H1 (cell line): Measurements from ENCODE around the gene MUC2. TPM values are rescaled to one million over a fixed set of nuclear protein-coding genes. Genes with fewer than 3 reads are reported as not detected.

ENCODE experiments used
- CTCF ChIA-PET: fragments of 300-600 bp; sonication (Branson Sonifier 250); formaldehyde crosslinking; loops from one replicate; lab custom pipeline; 2021; ENCODE audit not compliant: partially characterized antibody; lab: Charles Lee
- POLR2A ChIA-PET: fragments of 300-600 bp; sonication (Branson Sonifier 250); formaldehyde crosslinking; loops from one replicate; lab custom pipeline; 2021; ENCODE audit warnings: inconsistent platforms; ENCODE audit not compliant: partially characterized antibody; lab: Charles Lee
- DNase-seq, 2 experiments: peaks; one replicate each; pipeline versions ENCODE4 v3.0.0 to v3.0.0-alpha.2; 2010 to 2022; ENCODE audit warnings: low spot score in 2 of 2, low read depth in 1 of 2, mixed read lengths in 1 of 2
- FAIRE-seq: peaks from 2 replicates; lab custom pipeline; 2011; peaks lifted over from hg19 to GRCh38; lab: Jason Lieb, UNC
- H2AFZ ChIP-seq: 2 replicates; pipeline ENCODE4 v1.8.1; 2012; ENCODE audit warnings: low read length, inconsistent platforms
- H2AK5ac ChIP-seq: 2 replicates; pipeline ENCODE4 v1.6.1; 2013; ENCODE audit warnings: low read depth, low read length
- H2BK120ac ChIP-seq: replicated peaks from 2 replicates; pipeline ENCODE3; 2013; ENCODE audit warnings: low read depth, low read length, inconsistent platforms
- H2BK12ac ChIP-seq: 2 replicates; pipeline ENCODE4 v1.6.1; 2013; ENCODE audit warnings: low read depth, low read length
- H2BK15ac ChIP-seq: 2 replicates; pipeline ENCODE4 v1.6.1; 2013; ENCODE audit warnings: low read length
- H2BK20ac ChIP-seq: 2 replicates; pipeline ENCODE4 v1.6.1; 2013; ENCODE audit warnings: low read length
- H2BK5ac ChIP-seq: 2 replicates; pipeline ENCODE4 v1.6.1; 2013; ENCODE audit warnings: low read depth, low read length
- H3K14ac ChIP-seq: 2 replicates; pipeline ENCODE4 v1.6.1; 2013; ENCODE audit warnings: inconsistent platforms; ENCODE audit not compliant: insufficient read length
- H3K18ac ChIP-seq: 2 replicates; pipeline ENCODE4 v1.6.1; 2013; ENCODE audit warnings: low read length; ENCODE audit errors: extremely low read depth
- H3K23ac ChIP-seq: 2 replicates; pipeline ENCODE4 v1.6.1; 2013; ENCODE audit warnings: inconsistent platforms; ENCODE audit not compliant: insufficient read length
- H3K23me2 ChIP-seq: 2 replicates; pipeline ENCODE4 v1.6.1; 2013; ENCODE audit warnings: low read depth, low read length
- H3K27ac ChIP-seq: 2 replicates; pipeline ENCODE4 v1.6.1; 2011; ENCODE audit warnings: low read depth, low read length, inconsistent platforms
- H3K27me3 ChIP-seq, 4 experiments: replicated peaks in 1 of 4; 1 replicate in 1 of 4; 2 replicates in 3 of 4; pipeline versions ENCODE4 v1.6.1 to v1.8.1; 2011 to 2013; ENCODE audit warnings: low read length in 3 of 4, mild to moderate bottlenecking in 3 of 4, inconsistent platforms in 2 of 4, mixed read lengths in 2 of 4, moderate library complexity in 1 of 4; ENCODE audit not compliant: control insufficient read depth in 3 of 4, insufficient read depth in 3 of 4; ENCODE audit errors: extremely low read depth in 1 of 4
- H3K36me3 ChIP-seq, 4 experiments: 2 replicates each; pipeline versions ENCODE4 v1.6.1 to v1.8.1; 2011 to 2013; ENCODE audit warnings: mild to moderate bottlenecking in 4 of 4, low read length in 3 of 4, moderate library complexity in 2 of 4, control low read depth in 1 of 4, inconsistent platforms in 1 of 4; ENCODE audit not compliant: insufficient read depth in 4 of 4, control insufficient read depth in 2 of 4
- H3K4ac ChIP-seq: replicated peaks from 2 replicates; pipeline ENCODE3; 2013; ENCODE audit warnings: low read length, low read depth, mixed read lengths, inconsistent platforms; ENCODE audit not compliant: insufficient read length
- H3K4me1 ChIP-seq, 4 experiments: replicated peaks in 1 of 4; 1 replicate in 1 of 4; 2 replicates in 3 of 4; pipeline versions ENCODE4 v1.6.1 to v1.8.1; 2011 to 2013; ENCODE audit warnings: low read length in 3 of 4, inconsistent platforms in 2 of 4, mixed read lengths in 1 of 4; ENCODE audit not compliant: insufficient read depth in 4 of 4, control insufficient read depth in 3 of 4
- H3K4me2 ChIP-seq, 2 experiments: 2 replicates each; pipeline versions ENCODE4 v1.6.1 to v1.8.1; 2011 to 2013; ENCODE audit warnings: low read depth in 2 of 2, low read length in 2 of 2, control low read depth in 1 of 2, inconsistent platforms in 1 of 2, mild to moderate bottlenecking in 1 of 2; ENCODE audit not compliant: insufficient read depth in 1 of 2
- H3K4me3 ChIP-seq, 4 experiments: fragments of 200-600, 300-600 bp in 1 of 4; sonication (generic), shearing (Covaris generic), sonication (Bioruptor Twin) in 1 of 4; 2 replicates each; pipeline versions ENCODE4 v1.5.1 to v1.8.1; 2011 to 2016; ENCODE audit warnings: low read length in 4 of 4, low read depth in 3 of 4, control low read depth in 2 of 4, inconsistent platforms in 2 of 4, mild to moderate bottlenecking in 2 of 4, mixed read lengths in 1 of 4, moderate library complexity in 1 of 4; ENCODE audit not compliant: insufficient read depth in 2 of 4; ENCODE audit errors: extremely low read depth in 1 of 4
- H3K56ac ChIP-seq: replicated peaks from 2 replicates; pipeline ENCODE3; 2013; ENCODE audit warnings: low read depth, mild to moderate bottlenecking, mixed read lengths, low read length, inconsistent platforms; ENCODE audit not compliant: insufficient read length
- H3K79me1 ChIP-seq: 2 replicates; pipeline ENCODE4 v1.6.1; 2013; ENCODE audit warnings: low read depth, low read length, control low read depth
- H3K79me2 ChIP-seq, 2 experiments: 2 replicates each; pipeline versions ENCODE4 v1.6.1 to v1.8.1; 2012 to 2013; ENCODE audit warnings: low read length in 2 of 2, mild to moderate bottlenecking in 2 of 2, inconsistent platforms in 1 of 2; ENCODE audit not compliant: insufficient read depth in 2 of 2, control insufficient read depth in 1 of 2
- H3K9ac ChIP-seq, 4 experiments: replicated peaks in 1 of 4; 1 replicate in 1 of 4; 2 replicates in 3 of 4; pipeline versions ENCODE4 v1.6.1 to v1.8.1; 2011 to 2013; ENCODE audit warnings: low read depth in 3 of 4, low read length in 3 of 4, control low read depth in 2 of 4, mild to moderate bottlenecking in 2 of 4, moderate library complexity in 2 of 4, inconsistent platforms in 1 of 4; ENCODE audit errors: extremely low read depth in 1 of 4
- H3K9me3 ChIP-seq, 2 experiments: 2 replicates each; pipeline versions ENCODE4 v1.6.1 to v1.8.1; 2012 to 2013; ENCODE audit warnings: mild to moderate bottlenecking in 2 of 2, moderate library complexity in 2 of 2, control low read depth in 1 of 2, inconsistent platforms in 1 of 2, low read depth in 1 of 2, low read length in 1 of 2, mixed read lengths in 1 of 2; ENCODE audit not compliant: insufficient read depth in 2 of 2
- H4K20me1 ChIP-seq, 2 experiments: replicated peaks in 1 of 2; 2 replicates each; pipeline versions ENCODE3 to v1.8.1; 2011 to 2013; ENCODE audit warnings: inconsistent platforms in 2 of 2, low read length in 2 of 2, mild to moderate bottlenecking in 1 of 2; ENCODE audit not compliant: insufficient read depth in 2 of 2, control insufficient read depth in 1 of 2
- H4K5ac ChIP-seq: 2 replicates; pipeline ENCODE4 v1.6.1; 2013; ENCODE audit warnings: low read length, low read depth, mixed read lengths, inconsistent platforms; ENCODE audit not compliant: insufficient read length
- H4K8ac ChIP-seq: 2 replicates; pipeline ENCODE4 v1.8.0; 2013; ENCODE audit warnings: mild to moderate bottlenecking, moderate library complexity, low read length, inconsistent platforms; ENCODE audit not compliant: insufficient read depth; ENCODE audit errors: extremely low read depth
- H4K91ac ChIP-seq: replicated peaks from 2 replicates; pipeline ENCODE3; 2013; ENCODE audit warnings: low read length, mixed read lengths, inconsistent platforms; ENCODE audit not compliant: insufficient read length
- ASH2L ChIP-seq: fragments of 200-600, 300-600 bp; sonication (generic); IDR thresholded peaks from one replicate; pipeline ENCODE4 v1.7.1; 2017; ENCODE audit warnings: low read length
- GABPA ChIP-seq: IDR thresholded peaks from 2 replicates; pipeline ENCODE4 v1.6.1; 2011; ENCODE audit warnings: mild to moderate bottlenecking, low read length, moderate library complexity, borderline replicate concordance; ENCODE audit not compliant: insufficient read depth
- RAD21 ChIP-seq, 2 experiments: IDR thresholded peaks in 1 of 2; conservative IDR thresholded peaks in 1 of 2; 2 replicates each; pipeline ENCODE4 v1.6.1; 2011; ENCODE audit warnings: low read depth in 2 of 2, low read length in 2 of 2, improper control_type of control experiment in 1 of 2, inconsistent platforms in 1 of 2, mild to moderate bottlenecking in 1 of 2, moderate library complexity in 1 of 2
- SP2 ChIP-seq: IDR thresholded peaks from 2 replicates; pipeline ENCODE4 v1.6.1; 2012; ENCODE audit warnings: mild to moderate bottlenecking, low read length, inconsistent platforms
- SRF ChIP-seq: IDR thresholded peaks from 2 replicates; pipeline ENCODE4 v1.6.1; 2011; ENCODE audit warnings: mild to moderate bottlenecking, low read depth, low read length, moderate library complexity
- YY1 ChIP-seq: IDR thresholded peaks from 2 replicates; pipeline ENCODE4 v1.6.1; 2011; ENCODE audit warnings: low read depth, mild to moderate bottlenecking, low read length
- WGBS, 2 experiments: shearing (Covaris generic) in 1 of 2; methylation state at CpG; one replicate each; pipeline versions ENCODE4 v1.1.6 to v1.1.7; 2013 to 2015; ENCODE audit warnings: low lambda C conversion rate in 2 of 2, mixed read lengths in 2 of 2, inconsistent platforms in 1 of 2, low coverage in 1 of 2, missing lambda C conversion rate in 1 of 2; ENCODE audit not compliant: insufficient replicate concordance in 2 of 2, insufficient coverage in 1 of 2, insufficient read length in 1 of 2; ENCODE audit errors: extremely low coverage in 1 of 2, missing lambda C conversion rate in 1 of 2; 5-methylcytosine and 5-hydroxymethylcytosine counted together
- polyA plus RNA-seq, 7 experiments: library from polyadenylated mRNA; depleted of rRNA in 3 of 7; stranded (reverse) in 5 of 7; unstranded in 2 of 7; fragments of >200 nt in 5 of 7; fragments of 200-250 nt in 2 of 7; gene quantifications; 1 replicate in 5 of 7; 2 replicates in 1 of 7; 4 replicates in 1 of 7; pipeline versions ENCODE4 v1.2.1 to v1.2.3, GENCODE V29; 2011 to 2013; ENCODE audit warnings: missing spikeins in 2 of 7, mixed read lengths in 2 of 7
- total RNA-seq: library from RNA; stranded (reverse); fragmentation: NEBNext Ultra II Directional; extraction: Animal tissue kit (Norgen Biotek cat#: 25700); gene quantifications from 2 replicates; pipeline ENCODE4 v1.2.1, GENCODE V29; 2021
- TF ChIP-seq, protein P1 (sequence below), 3 experiments: IDR thresholded peaks; 1 replicate in 2 of 3; 2 replicates in 1 of 3; pipeline versions ENCODE4 v1.5.1 to v1.6.1; 2011; ENCODE audit warnings: low read length in 3 of 3, mild to moderate bottlenecking in 3 of 3, inconsistent platforms in 2 of 3, low read depth in 1 of 3, moderate library complexity in 1 of 3; ENCODE audit not compliant: insufficient read depth in 1 of 3; ENCODE audit errors: control extremely low read depth in 1 of 3
- TF ChIP-seq, protein P2 (sequence below): IDR thresholded peaks from 2 replicates; pipeline ENCODE4 v1.6.1; 2012; ENCODE audit warnings: low read length, inconsistent platforms

Gene MUC2
- total and polyA plus RNA-seq, 2 of the 8 experiments (the other 6 are each of a cell fraction or from before 2014, with no cell fraction given): not detected

DNA sequence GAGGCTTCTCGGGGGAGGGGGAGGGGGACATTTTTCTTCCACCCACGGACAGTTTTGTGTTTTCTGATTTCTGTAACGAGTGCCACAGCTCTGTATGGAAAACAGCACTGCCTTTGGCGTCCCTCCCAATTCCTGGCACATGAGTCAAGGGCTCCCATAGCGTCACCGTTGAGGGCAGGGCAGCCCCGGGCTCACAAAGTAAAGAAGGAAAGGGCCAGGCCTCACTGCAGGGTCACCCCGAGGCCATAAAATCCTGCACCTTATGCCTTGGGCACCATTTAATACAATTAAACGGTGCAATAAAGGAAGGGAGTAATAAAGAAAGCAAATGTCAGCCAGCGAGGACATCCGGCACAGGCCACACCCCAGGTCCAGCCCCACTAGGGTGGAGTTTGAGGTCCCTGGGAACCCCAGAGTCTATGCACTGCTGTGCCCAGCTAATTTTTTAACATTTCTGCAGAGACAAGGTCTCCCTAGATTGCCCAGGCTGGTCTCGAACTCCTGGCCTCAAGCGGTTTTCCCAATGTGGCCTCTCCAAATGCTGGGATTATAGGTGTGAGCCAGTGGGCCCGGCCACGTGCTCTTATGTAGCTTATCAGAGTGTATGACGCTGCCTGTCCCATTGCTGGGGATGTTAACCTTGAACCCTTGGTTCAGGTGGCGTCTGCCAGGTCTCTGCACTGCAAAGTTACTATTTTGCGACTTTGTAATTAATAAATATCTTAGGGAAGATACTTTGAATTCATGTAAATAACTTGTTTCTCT lies 13.6 kb upstream of the MUC2 start:
- no peak for FAIRE-seq
- H4K20me1 ChIP-seq: peaks cover 0 to 3% of the 10 kb centered on the region in 2 experiments
- no peak overlapping the region for H2BK120ac ChIP-seq
- no peak overlapping the region for H2BK12ac ChIP-seq
- H2BK20ac ChIP-seq: no peak overlapping the region
- WGBS, 2 experiments: 79% methylated on average over 17 of the region's 18 CpGs; no CpG with 5 or more reads in 1 of the 2 experiments
- no peak overlapping the region for H2BK5ac ChIP-seq
- no peak overlapping the region for H2AFZ ChIP-seq
- H3K56ac ChIP-seq: no peak overlapping the region
- ChIA-PET POLR2A (no interaction called here), CTCF (interaction anchor here (1.8 to 3.6 kb wide), 2 partner anchors 10 to 163 kb away, joined by 3 to 14 read pairs; no protein-coding TSS in a partner anchor)
- H3K4me2 ChIP-seq: no peak overlapping the region
- H4K5ac ChIP-seq: no peak overlapping the region
- H2BK15ac ChIP-seq: no peak overlapping the region
- no peak overlapping the region for H4K8ac ChIP-seq
- no peak overlapping the region for H4K91ac ChIP-seq
- peaks cover 2% of the 10 kb centered on the region; the same call in 1 of the 2 replicates for H3K23me2 ChIP-seq
- H3K4me3 ChIP-seq: no peak overlapping the region
- H3K79me1 ChIP-seq: no peaks in the 10 kb centered on the region
- H3K4ac ChIP-seq: no peak overlapping the region
- H3K4me1 ChIP-seq: no peaks in the 10 kb centered on the region
- no peak overlapping the region for H3K23ac ChIP-seq
- H3K27me3 ChIP-seq: no peaks in the 10 kb centered on the region
- no peak overlapping the region for H3K27ac ChIP-seq
- no peak for DNase-seq
- no peak overlapping the region for H3K14ac ChIP-seq
- H3K79me2 ChIP-seq: no peaks in the 10 kb centered on the region
- H2AK5ac ChIP-seq: no peak overlapping the region
- H3K18ac ChIP-seq: no peak overlapping the region
- H3K9me3 ChIP-seq: peaks cover 4 to 5% of the 10 kb centered on the region in 2 experiments; a peak in 2 of 4 replicates
- no peak overlapping the region for H3K9ac ChIP-seq
- no peaks in the 10 kb centered on the region for H3K36me3 ChIP-seq
- TF ChIP-seq SP2: no peak
- TF ChIP-seq, protein P1, sequence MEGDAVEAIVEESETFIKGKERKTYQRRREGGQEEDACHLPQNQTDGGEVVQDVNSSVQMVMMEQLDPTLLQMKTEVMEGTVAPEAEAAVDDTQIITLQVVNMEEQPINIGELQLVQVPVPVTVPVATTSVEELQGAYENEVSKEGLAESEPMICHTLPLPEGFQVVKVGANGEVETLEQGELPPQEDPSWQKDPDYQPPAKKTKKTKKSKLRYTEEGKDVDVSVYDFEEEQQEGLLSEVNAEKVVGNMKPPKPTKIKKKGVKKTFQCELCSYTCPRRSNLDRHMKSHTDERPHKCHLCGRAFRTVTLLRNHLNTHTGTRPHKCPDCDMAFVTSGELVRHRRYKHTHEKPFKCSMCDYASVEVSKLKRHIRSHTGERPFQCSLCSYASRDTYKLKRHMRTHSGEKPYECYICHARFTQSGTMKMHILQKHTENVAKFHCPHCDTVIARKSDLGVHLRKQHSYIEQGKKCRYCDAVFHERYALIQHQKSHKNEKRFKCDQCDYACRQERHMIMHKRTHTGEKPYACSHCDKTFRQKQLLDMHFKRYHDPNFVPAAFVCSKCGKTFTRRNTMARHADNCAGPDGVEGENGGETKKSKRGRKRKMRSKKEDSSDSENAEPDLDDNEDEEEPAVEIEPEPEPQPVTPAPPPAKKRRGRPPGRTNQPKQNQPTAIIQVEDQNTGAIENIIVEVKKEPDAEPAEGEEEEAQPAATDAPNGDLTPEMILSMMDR (IDR thresholded peaks at IDR 0.05; ENCODE audit: control extremely low read depth in 1 of 3, insufficient read depth in 1 of 3, low read depth in 1 of 3, low read length in 3 of 3): no peak
- no peak for TF ChIP-seq SRF
- no peak for TF ChIP-seq YY1
- TF ChIP-seq RAD21 (IDR thresholded peaks at IDR 0.05 in 1 of 2, conservative IDR thresholded peaks at IDR 0.05 in 1 of 2; ENCODE audit: low read depth in 2 of 2, low read length in 2 of 2): no peak
- no peak for TF ChIP-seq ASH2L
- TF ChIP-seq, protein P2, sequence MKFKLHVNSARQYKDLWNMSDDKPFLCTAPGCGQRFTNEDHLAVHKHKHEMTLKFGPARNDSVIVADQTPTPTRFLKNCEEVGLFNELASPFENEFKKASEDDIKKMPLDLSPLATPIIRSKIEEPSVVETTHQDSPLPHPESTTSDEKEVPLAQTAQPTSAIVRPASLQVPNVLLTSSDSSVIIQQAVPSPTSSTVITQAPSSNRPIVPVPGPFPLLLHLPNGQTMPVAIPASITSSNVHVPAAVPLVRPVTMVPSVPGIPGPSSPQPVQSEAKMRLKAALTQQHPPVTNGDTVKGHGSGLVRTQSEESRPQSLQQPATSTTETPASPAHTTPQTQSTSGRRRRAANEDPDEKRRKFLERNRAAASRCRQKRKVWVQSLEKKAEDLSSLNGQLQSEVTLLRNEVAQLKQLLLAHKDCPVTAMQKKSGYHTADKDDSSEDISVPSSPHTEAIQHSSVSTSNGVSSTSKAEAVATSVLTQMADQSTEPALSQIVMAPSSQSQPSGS: no peak
- TF ChIP-seq GABPA: no peak
